NOMO-1 treated with dmso at 0.1 percent for 144 hours (cell line): ENCODE measurements around the gene CDH11.

ENCODE experiments used
- DNase-seq: peaks from one replicate; lab custom pipeline; 2025; ENCODE audit not compliant: unreplicated experiment; lab: John Stamatoyannopoulos, UW

Gene CDH11

DNA sequence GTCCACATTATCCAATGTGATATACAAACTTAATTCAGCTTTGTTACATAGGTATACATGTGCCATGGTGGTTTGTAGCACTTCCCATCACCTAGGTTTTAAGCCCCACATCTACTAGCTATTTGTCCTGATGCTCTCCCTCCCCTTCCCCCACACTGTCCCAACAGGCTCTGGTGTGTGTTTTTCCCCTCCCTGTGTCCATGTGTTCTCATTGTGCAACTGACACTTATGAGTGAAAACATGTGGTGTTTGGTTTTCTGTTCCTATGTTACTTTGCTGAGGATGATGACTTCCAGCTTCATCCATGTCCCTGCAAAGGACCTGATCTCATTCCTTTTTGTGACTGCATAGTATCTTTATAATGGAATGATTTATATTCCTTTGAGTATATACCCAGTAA is 196.7 kb downstream of the CDH11 start:
- no peak for DNase-seq

DNA sequence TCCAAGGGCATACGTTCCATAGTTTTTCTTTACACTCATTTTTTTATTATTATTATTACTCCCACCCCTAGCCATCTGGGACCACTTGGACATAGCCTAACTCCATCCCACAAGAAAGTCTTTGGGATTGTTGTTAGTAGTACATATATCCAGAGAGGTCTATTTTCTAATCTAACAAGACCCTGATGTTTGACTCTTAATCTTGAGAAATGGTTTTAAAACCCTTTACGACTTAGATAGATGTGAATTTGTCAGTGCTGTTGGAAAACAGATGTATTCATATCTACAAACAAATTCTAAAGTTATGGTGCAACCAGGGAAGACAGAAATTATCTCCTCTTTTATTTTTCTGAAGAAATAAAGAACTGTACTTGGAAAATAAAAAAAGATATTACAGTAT is 197.8 kb downstream of the CDH11 start:
- no peak for DNase-seq

DNA sequence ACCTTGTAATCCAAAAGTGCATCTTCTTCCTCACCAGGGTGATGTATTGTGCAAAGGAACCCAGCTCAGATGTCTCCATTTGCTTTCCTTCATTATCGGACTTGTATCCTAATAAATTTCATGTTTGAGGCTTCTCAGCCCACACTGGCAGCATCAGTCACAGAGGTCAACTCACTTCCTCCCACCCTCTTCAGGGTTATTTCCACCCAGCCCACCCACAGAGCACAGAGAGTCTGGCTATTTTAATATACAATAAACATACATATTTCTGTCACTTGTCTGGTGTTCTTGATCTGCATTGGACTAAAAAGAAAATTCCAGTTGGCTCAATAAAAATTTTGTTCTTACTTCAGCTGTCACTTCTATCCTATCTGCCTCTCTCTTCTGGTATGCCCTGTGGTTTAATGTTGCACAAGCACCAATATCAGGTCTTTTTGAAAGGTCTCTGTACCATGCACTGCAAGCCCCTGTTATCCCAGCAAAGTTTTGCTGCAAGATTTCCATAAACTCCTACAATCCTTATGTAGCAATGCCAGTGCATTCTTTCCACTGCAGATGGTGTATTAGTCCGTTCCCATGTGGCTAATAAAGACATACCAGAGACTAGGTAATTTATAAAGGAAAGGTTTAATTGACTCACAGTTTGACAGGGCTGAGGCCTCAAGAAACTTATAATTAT is 201.8 kb downstream of the CDH11 start:
- DNase-seq = no peak

DNA sequence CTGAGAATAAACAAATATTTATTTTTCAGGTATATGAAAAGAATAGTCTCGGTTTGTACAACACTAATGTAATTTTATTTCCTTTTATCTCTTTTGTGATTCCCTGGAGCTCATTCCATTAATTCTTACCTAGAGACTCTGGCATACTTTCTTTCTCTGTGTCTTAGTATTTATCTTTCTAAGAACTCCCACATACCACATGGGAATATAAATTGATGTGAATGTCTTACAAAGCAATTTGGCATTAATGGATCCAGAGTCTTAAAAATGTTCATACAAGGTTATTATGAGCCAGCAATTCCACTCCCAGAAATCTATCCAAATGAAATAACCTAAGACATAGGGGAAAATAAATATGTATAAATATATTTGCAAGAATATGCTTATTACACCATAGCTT is 202.7 kb downstream of the CDH11 start:
- no peak for DNase-seq

DNA sequence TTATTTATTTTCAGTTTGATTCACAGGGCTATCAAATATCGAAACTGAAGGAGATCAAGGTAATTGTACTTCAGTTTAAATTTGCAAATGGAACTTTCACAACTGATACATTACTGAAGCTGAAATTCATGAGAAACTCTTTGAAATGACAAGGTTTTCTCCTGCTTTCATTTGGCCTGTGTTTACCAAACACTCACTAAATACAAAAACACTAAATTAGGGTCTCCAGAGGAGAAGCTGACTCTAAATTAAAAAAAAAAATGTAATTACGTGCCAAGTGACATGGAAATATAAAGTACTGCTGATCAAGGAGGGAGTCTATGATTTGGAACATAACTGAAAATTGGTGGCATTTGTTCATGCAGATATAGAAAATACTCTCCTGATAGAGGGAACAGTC is 205.8 kb downstream of the CDH11 start:
- no peak for DNase-seq

DNA sequence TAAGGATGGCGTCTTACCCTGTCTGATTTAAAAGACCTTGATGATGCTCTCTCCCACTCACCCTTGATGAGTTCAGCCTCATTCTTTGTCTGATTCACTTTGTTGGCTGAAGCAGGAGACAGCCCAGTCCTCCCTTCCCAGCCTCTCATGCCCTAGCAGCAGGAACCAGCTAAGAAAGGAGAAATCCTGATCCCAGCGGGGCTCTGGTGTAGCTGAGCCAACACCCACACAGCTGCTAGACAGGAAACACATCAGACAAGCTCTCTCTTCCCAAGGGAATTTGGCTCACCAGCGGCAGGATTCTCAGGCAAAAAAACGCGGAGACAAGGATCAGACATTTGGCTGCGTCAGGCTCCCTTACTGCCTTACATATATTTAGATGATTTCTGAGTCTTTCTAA is 211.5 kb downstream of the CDH11 start:
- no peak for DNase-seq

DNA sequence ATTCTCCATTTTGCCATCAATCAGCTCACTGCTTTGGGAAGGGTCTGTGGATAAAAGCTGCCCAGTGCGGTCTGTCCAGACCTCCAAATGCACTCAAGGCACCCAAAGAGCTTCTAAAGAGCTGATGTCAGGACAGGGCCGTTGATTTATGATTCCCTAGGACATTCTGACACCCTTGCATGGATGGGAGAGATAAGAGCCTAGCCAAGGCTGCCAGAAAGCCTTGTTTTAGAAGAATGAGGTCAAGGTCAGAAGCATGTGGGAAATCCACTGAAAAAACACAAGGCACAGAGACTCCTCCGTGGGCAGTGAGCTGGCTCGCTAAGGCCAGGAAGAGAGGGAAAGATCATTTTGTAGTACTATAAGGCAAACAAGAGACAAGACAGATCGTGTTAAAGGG is 214.0 kb downstream of the CDH11 start:
- DNase-seq = no peak

DNA sequence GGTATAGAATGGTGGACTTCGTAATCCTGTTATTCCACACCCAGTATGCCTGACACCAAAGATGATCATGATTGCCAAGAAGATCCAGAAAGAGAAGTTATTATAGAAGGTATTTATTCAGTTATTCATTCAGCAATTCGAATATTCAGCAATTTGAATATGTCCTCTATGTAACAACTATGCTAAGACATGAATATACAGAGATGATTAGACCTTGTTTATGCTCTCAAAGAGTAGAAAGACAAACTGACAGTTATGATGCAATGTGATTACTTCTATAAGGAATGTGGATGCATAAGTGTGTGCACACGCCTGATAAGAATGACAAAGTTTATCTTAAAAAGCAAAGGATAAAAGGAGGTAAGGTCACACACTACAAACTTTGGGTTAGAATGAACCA is 218.1 kb downstream of the CDH11 start:
- no peak for DNase-seq

DNA sequence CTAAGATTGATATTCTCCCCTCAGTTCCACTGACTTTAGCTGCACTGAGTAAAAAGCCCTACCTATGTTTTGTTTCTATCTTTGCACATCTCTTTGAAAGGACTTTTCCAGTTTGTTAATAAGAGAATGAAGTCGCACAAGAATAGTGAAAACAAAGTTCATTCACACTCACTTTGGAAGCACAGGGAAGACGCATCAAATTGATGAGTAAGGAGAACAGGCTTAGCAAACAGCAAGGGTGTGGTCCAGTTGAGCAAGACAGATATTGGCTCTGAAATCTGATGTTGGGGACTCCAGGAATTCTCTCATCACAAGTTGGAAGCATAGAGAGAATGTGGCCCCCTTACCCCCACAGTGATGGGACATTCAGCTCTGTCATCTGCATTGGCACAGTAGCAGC is 221.3 kb downstream of the CDH11 start:
- no peak for DNase-seq

DNA sequence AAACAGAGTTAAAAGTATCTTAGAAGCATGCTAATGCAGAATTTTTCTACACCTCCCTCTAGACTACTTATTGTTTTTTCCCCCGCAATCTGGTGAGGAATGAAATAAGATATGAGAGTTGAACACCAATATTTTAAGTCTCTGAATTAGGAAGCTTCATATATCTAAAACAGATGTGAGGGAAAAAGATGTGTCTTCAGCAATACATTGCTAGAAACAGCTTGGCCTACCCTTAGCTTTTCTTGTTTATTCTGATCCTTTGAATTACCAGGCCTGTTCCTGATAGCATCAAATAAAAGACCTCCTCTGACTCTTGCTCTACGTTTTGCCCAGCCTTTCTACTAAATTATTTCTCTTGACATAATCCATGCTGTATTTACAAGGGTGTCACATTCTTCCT is 221.8 kb downstream of the CDH11 start:
- DNase-seq = no peak

DNA sequence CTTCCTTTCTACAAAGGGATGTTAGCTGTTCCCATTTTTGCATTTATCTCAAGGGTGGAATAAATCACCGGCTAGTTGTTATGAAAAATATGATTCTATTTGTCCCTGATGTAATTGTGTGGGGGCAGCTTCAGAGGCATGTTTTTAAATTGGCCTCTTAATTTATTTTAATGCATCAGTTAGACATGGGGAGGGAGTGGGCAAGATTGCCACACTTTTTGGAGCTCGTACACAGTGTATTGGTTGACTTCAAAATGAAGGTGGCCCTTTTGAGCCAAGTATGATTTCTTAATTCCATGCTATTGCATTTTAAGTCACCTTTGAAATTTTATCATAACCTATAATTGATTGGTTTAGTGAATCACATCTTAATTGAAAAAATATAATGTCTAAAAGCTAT is 223.7 kb downstream of the CDH11 start:
- no peak for DNase-seq
